ENCODE measurements around the gene ARHGEF39. TPM values are rescaled to one million over a fixed set of nuclear protein-coding genes. Genes with fewer than 3 reads are reported as not detected.

ARHGEF39 gene
- polyA plus RNA-seq, 2 of the 4 experiments (the other 2 are of a cell fraction) = 17.6 to 19.5 TPM

- ChIA-PET POLR2A (no interaction called here), CTCF (interaction anchor here (0.9 to 32.5 kb wide), 6 partner anchors 8 to 87 kb away, joined by 3 to 758 read pairs (median 67); partner anchors contain the start of genes ARHGEF39, CA9, CCDC107 and CREB3)
- no peak for FAIRE-seq
- Histone ChIP-seq H3K4me3 (no peak overlapping the region), H3K4me2 (no peak overlapping the region), H3K4me1 (peaks cover 14% of the 10 kb centered on the region), H3K9me3 (no peaks in the 10 kb centered on the region), H3K27ac (no peak overlapping the region)
- WGBS (ENCODE audit: missing lambda C conversion rate) = 88% methylated on average over 4 of the region's 5 CpGs
- DNase-seq (ENCODE audit: low read depth in 1 of 2, low spot score in 1 of 2) = no peak
- ATAC-seq = no peak
- TF ChIP-seq MYC (IDR thresholded peaks at IDR 0.05; ENCODE audit: borderline replicate concordance, low read length) (no peak), GATA3 (IDR thresholded peaks at IDR 0.05; ENCODE audit: borderline replicate concordance) (no peak)
Measured at GRCh38 chr9:35698231-35698630, 33.2 kb upstream of the ARHGEF39 start.

- Histone ChIP-seq H3K4me2 (no peak overlapping the region), H3K4me1 (peaks cover 14% of the 10 kb centered on the region), H3K9me3 (no peaks in the 10 kb centered on the region), H3K4me3 (no peak overlapping the region), H3K27ac (no peak overlapping the region; a peak in 1 of 6 replicates)
- POLR2A ChIA-PET = interaction anchor here (1.2 to 1.5 kb wide), 2 partner anchors 9 to 28 kb away, joined by 3 to 5 read pairs; no protein-coding TSS in a partner anchor
- no peak for ATAC-seq
- DNase-seq (ENCODE audit: low read depth in 1 of 2, low spot score in 1 of 2) = no peak
- FAIRE-seq = no peak
- no peak for TF ChIP-seq PBX3 (IDR thresholded peaks at IDR 0.05)
- TF ChIP-seq ELK1 (IDR thresholded peaks at IDR 0.05; ENCODE audit: low read depth, low read length) = no peak
- TF ChIP-seq EP300 (IDR thresholded peaks at IDR 0.05) = no peak
- no peak for TF ChIP-seq ZFP36 (IDR thresholded peaks at IDR 0.05; ENCODE audit: borderline replicate concordance, partially characterized antibody)
- TF ChIP-seq TFCP2L1 (CRISPR knock-in tag; IDR thresholded peaks at IDR 0.05) = no peak
- no peak for TF ChIP-seq RARB (CRISPR knock-in tag; IDR thresholded peaks at IDR 0.05)
- TF ChIP-seq ZSCAN20 (CRISPR knock-in tag; IDR thresholded peaks at IDR 0.05) = no peak
- WGBS (ENCODE audit: missing lambda C conversion rate) = 93% methylated on average over 14 of the region's 14 CpGs
- CTCF ChIA-PET = interaction anchor here (1.1 to 32.5 kb wide), 13 partner anchors 12 to 214 kb away, joined by 3 to 758 read pairs (median 9); partner anchors contain the start of genes ARHGEF39, CA9, CCDC107 and CREB3
Measured at GRCh38 chr9:35697486-35697885, 32.5 kb upstream of the ARHGEF39 start.

GRCh38 chr9:35696520-35697215 is 31.7 kb upstream of the ARHGEF39 start:
- peak; percentile 66 to 80 for DNase-seq (ENCODE audit: low read depth in 1 of 2, low spot score in 1 of 2)
- no peak for FAIRE-seq

More at GRCh38 chr9:35696520-35697215, 31.7 kb upstream of the ARHGEF39 start:
- peak; percentile 79 to 88 for ATAC-seq
- POLR2A ChIA-PET = interaction anchor here (0.6 to 1.5 kb wide), 10 partner anchors 8 to 118 kb away, joined by 3 to 11 read pairs (median 4); partner anchors contain the start of genes CCDC107, CREB3, HINT2 and RMRP
- no peaks in the 10 kb centered on the region for H3K9me3 ChIP-seq
- CTCF ChIA-PET = interaction anchor here (0.6 to 32.5 kb wide), 31 partner anchors 11 to 327 kb away, joined by 3 to 758 read pairs (median 4); partner anchors contain the start of genes ARHGEF39, CA9, CCDC107 and CREB3
- peaks cover 16% of the 10 kb centered on the region for H3K4me1 ChIP-seq
- WGBS (ENCODE audit: missing lambda C conversion rate) = 31% methylated on average over 9 of the region's 9 CpGs
- H3K4me3 ChIP-seq = no peak overlapping the region
- TF ChIP-seq ZFP36 (IDR thresholded peaks at IDR 0.05; ENCODE audit: borderline replicate concordance, partially characterized antibody) = no peak
- TF ChIP-seq HOXB13 (CRISPR knock-in tag; IDR thresholded peaks at IDR 0.05; ENCODE audit: low read depth) = no peak
- no peak for TF ChIP-seq TP53 (CRISPR knock-in tag; IDR thresholded peaks at IDR 0.05)
- TF ChIP-seq MAX (IDR thresholded peaks at IDR 0.05) = peak; percentile 21; the same call in 1 of the 2 replicates
- TF ChIP-seq KDM5A (IDR thresholded peaks at IDR 0.05) = no peak
- no peak for TF ChIP-seq GATA3 (IDR thresholded peaks at IDR 0.05; ENCODE audit: borderline replicate concordance)
- no peak for TF ChIP-seq PBX3 (IDR thresholded peaks at IDR 0.05)
- no peak for TF ChIP-seq EHMT2 (IDR thresholded peaks at IDR 0.05; ENCODE audit: low read depth)
- peak; percentile 74 for TF ChIP-seq CTCF (IDR thresholded peaks at IDR 0.05)
- TF ChIP-seq FOSL2 (IDR thresholded peaks at IDR 0.05) = no peak
- TF ChIP-seq FOSL2 (CRISPR knock-in tag; IDR thresholded peaks at IDR 0.05) = no peak
- TF ChIP-seq RARB (CRISPR knock-in tag; IDR thresholded peaks at IDR 0.05) = no peak
- TF ChIP-seq RAD21 (conservative IDR thresholded peaks at IDR 0.05 in 1 of 2, IDR thresholded peaks at IDR 0.05 in 1 of 2) = peak; percentile 41 to 60
- peak; percentile 30; the same call in 1 of the 3 replicates for TF ChIP-seq SMC3 (IDR thresholded peaks at IDR 0.05)
- no peak for TF ChIP-seq FOSB (CRISPR knock-in tag; IDR thresholded peaks at IDR 0.05)
- no peak for TF ChIP-seq REST (IDR thresholded peaks at IDR 0.05)
- 0 out of 3 replicates have a peak overlapping the region, but pooled peaks have one; percentile 7 for H3K4me2 ChIP-seq
- H3K27ac ChIP-seq = peak overlapping the region; percentile 1 to 43; a peak in 1 of 6 replicates

Data from A549 (cell line).